Measurements from ENCODE around the gene TBX18. TPM values are rescaled to one million over a fixed set of nuclear protein-coding genes. Genes with fewer than 3 reads are reported as not detected.

Gene TBX18
- total RNA-seq, 1 donor from 2014 or later: not detected

- no peak for DNase-seq (ENCODE audit: low spot score)
- intact Hi-C loops (cut with micrococcal nuclease): no loop called here
- Mint-ChIP-seq H3K9me3 (no peaks in the 10 kb centered on the region), H3K27me3 (ENCODE audit: insufficient read depth) (peaks cover 21% of the 10 kb centered on the region), H3K27ac (no peak overlapping the region), H3K4me3 (no peak overlapping the region), H3K36me3 (ENCODE audit: low read depth) (no peaks in the 10 kb centered on the region), H3K4me1 (ENCODE audit: low read depth) (no peaks in the 10 kb centered on the region)
Measured at GRCh38 chr6:84779917-84780316, 15.5 kb upstream of the TBX18 start.

- intact Hi-C loops (cut with micrococcal nuclease): no loop called here
- Mint-ChIP-seq H3K4me1 (ENCODE audit: low read depth) (no peaks in the 10 kb centered on the region), H3K36me3 (ENCODE audit: low read depth) (no peaks in the 10 kb centered on the region), H3K4me3 (no peak overlapping the region), H3K27ac (no peak overlapping the region), H3K9me3 (no peaks in the 10 kb centered on the region), H3K27me3 (ENCODE audit: insufficient read depth) (peaks cover 21% of the 10 kb centered on the region)
- DNase-seq (ENCODE audit: low spot score): no peak
Measured at GRCh38 chr6:84779380-84779779, 15.0 kb upstream of the TBX18 start.

GRCh38 chr6:84777888-84778287 is 13.5 kb upstream of the TBX18 start:
- intact Hi-C loops (cut with micrococcal nuclease): no loop called here
- H3K9me3 Mint-ChIP-seq: no peaks in the 10 kb centered on the region
- H3K4me1 Mint-ChIP-seq (ENCODE audit: low read depth): no peaks in the 10 kb centered on the region
- no peaks in the 10 kb centered on the region for H3K36me3 Mint-ChIP-seq (ENCODE audit: low read depth)
- no peak overlapping the region for H3K27ac Mint-ChIP-seq
- DNase-seq (ENCODE audit: low spot score): no peak
- peaks cover 30% of the 10 kb centered on the region for H3K27me3 Mint-ChIP-seq (ENCODE audit: insufficient read depth)
- no peak overlapping the region for H3K4me3 Mint-ChIP-seq

- intact Hi-C loops (cut with micrococcal nuclease): no loop called here
- Mint-ChIP-seq H3K9me3 (peaks cover 4% of the 10 kb centered on the region), H3K4me3 (no peak overlapping the region)
Measured at GRCh38 chr6:84776392-84776791, 12.0 kb upstream of the TBX18 start.

GRCh38 chr6:84775751-84776150 is 11.4 kb upstream of the TBX18 start:
- Mint-ChIP-seq H3K36me3 (ENCODE audit: low read depth) (no peaks in the 10 kb centered on the region), H3K4me3 (no peak overlapping the region), H3K9me3 (peaks cover 4% of the 10 kb centered on the region), H3K27ac (no peak overlapping the region), H3K4me1 (ENCODE audit: low read depth) (no peaks in the 10 kb centered on the region), H3K27me3 (ENCODE audit: insufficient read depth) (peaks cover 50% of the 10 kb centered on the region)
- DNase-seq (ENCODE audit: low spot score): no peak
- intact Hi-C loops (cut with micrococcal nuclease): loop anchor here (2.0 kb wide), 1 partner anchor 15 kb away; no protein-coding TSS in a partner anchor

More at GRCh38 chr6:84776392-84776791, 12.0 kb upstream of the TBX18 start:
- peaks cover 44% of the 10 kb centered on the region for H3K27me3 Mint-ChIP-seq (ENCODE audit: insufficient read depth)
- no peaks in the 10 kb centered on the region for H3K4me1 Mint-ChIP-seq (ENCODE audit: low read depth)
- no peak overlapping the region for H3K27ac Mint-ChIP-seq
- DNase-seq (ENCODE audit: low spot score): no peak
- H3K36me3 Mint-ChIP-seq (ENCODE audit: low read depth): no peaks in the 10 kb centered on the region

- H3K36me3 Mint-ChIP-seq (ENCODE audit: low read depth): no peaks in the 10 kb centered on the region
- peaks cover 50% of the 10 kb centered on the region for H3K27me3 Mint-ChIP-seq (ENCODE audit: insufficient read depth)
- no peak overlapping the region for H3K27ac Mint-ChIP-seq
- H3K4me3 Mint-ChIP-seq: no peak overlapping the region
- H3K4me1 Mint-ChIP-seq (ENCODE audit: low read depth): no peaks in the 10 kb centered on the region
- no peak for DNase-seq (ENCODE audit: low spot score)
- intact Hi-C loops (cut with micrococcal nuclease): loop anchor here (2.0 kb wide), 1 partner anchor 14 kb away; no protein-coding TSS in a partner anchor
- peaks cover 4% of the 10 kb centered on the region for H3K9me3 Mint-ChIP-seq
Measured at GRCh38 chr6:84774985-84775284, 10.5 kb upstream of the TBX18 start.

- Mint-ChIP-seq H3K4me3 (no peak overlapping the region), H3K27me3 (ENCODE audit: insufficient read depth) (peaks cover 53% of the 10 kb centered on the region), H3K4me1 (ENCODE audit: low read depth) (no peaks in the 10 kb centered on the region), H3K9me3 (peaks cover 4% of the 10 kb centered on the region), H3K27ac (no peak overlapping the region), H3K36me3 (ENCODE audit: low read depth) (no peaks in the 10 kb centered on the region)
- intact Hi-C loops (cut with micrococcal nuclease): loop anchor here (2.0 kb wide), 1 partner anchor 14 kb away; no protein-coding TSS in a partner anchor
- no peak for DNase-seq (ENCODE audit: low spot score)
Measured at GRCh38 chr6:84774157-84774984, 10.0 kb upstream of the TBX18 start.

- Mint-ChIP-seq H3K4me1 (ENCODE audit: low read depth) (no peaks in the 10 kb centered on the region), H3K36me3 (ENCODE audit: low read depth) (no peaks in the 10 kb centered on the region), H3K27me3 (ENCODE audit: insufficient read depth) (peaks cover 55% of the 10 kb centered on the region), H3K9me3 (peaks cover 4% of the 10 kb centered on the region), H3K4me3 (no peak overlapping the region), H3K27ac (no peak overlapping the region)
- DNase-seq (ENCODE audit: low spot score): no peak
- intact Hi-C loops (cut with micrococcal nuclease): loop anchor here (1.0 to 2.0 kb wide), 2 partner anchors 8 to 13 kb away; no protein-coding TSS in a partner anchor
Measured at GRCh38 chr6:84773431-84774156, 9.2 kb upstream of the TBX18 start.

- H3K4me1 Mint-ChIP-seq (ENCODE audit: low read depth): no peaks in the 10 kb centered on the region
- intact Hi-C loops (cut with micrococcal nuclease): loop anchor here (1.0 kb wide), 1 partner anchor 8 kb away; no protein-coding TSS in a partner anchor
- H3K27me3 Mint-ChIP-seq (ENCODE audit: insufficient read depth): peaks cover 60% of the 10 kb centered on the region
- H3K4me3 Mint-ChIP-seq: no peak overlapping the region
- H3K27ac Mint-ChIP-seq: no peak overlapping the region
- peaks cover 4% of the 10 kb centered on the region for H3K9me3 Mint-ChIP-seq
- H3K36me3 Mint-ChIP-seq (ENCODE audit: low read depth): no peaks in the 10 kb centered on the region
- DNase-seq (ENCODE audit: low spot score): no peak
Measured at GRCh38 chr6:84773133-84773430, 8.7 kb upstream of the TBX18 start.

GRCh38 chr6:84772428-84773132 is 8.2 kb upstream of the TBX18 start:
- peaks cover 64% of the 10 kb centered on the region for H3K27me3 Mint-ChIP-seq (ENCODE audit: insufficient read depth)
- H3K27ac Mint-ChIP-seq: no peak overlapping the region
- peaks cover 8% of the 10 kb centered on the region for H3K9me3 Mint-ChIP-seq
- intact Hi-C loops (cut with micrococcal nuclease): loop anchor here (1.0 kb wide), 1 partner anchor 7 kb away; no protein-coding TSS in a partner anchor
- no peaks in the 10 kb centered on the region for H3K4me1 Mint-ChIP-seq (ENCODE audit: low read depth)
- no peak overlapping the region for H3K4me3 Mint-ChIP-seq
- H3K36me3 Mint-ChIP-seq (ENCODE audit: low read depth): no peaks in the 10 kb centered on the region
- DNase-seq (ENCODE audit: low spot score): no peak

- no peak overlapping the region for H3K27ac Mint-ChIP-seq
Measured at GRCh38 chr6:84771756-84772356, 7.5 kb upstream of the TBX18 start.

GRCh38 chr6:84771125-84771755 is 6.8 kb upstream of the TBX18 start:
- Mint-ChIP-seq H3K9me3 (peaks cover 11% of the 10 kb centered on the region), H3K4me3 (no peak overlapping the region), H3K36me3 (ENCODE audit: low read depth) (no peaks in the 10 kb centered on the region), H3K27me3 (ENCODE audit: insufficient read depth) (peaks cover 63% of the 10 kb centered on the region), H3K4me1 (ENCODE audit: low read depth) (no peaks in the 10 kb centered on the region), H3K27ac (no peak overlapping the region)
- no peak for DNase-seq (ENCODE audit: low spot score)
- intact Hi-C loops (cut with micrococcal nuclease): no loop called here

More at GRCh38 chr6:84771756-84772356, 7.5 kb upstream of the TBX18 start:
- Mint-ChIP-seq H3K4me1 (ENCODE audit: low read depth) (no peaks in the 10 kb centered on the region), H3K9me3 (peaks cover 11% of the 10 kb centered on the region), H3K4me3 (no peak overlapping the region), H3K27me3 (ENCODE audit: insufficient read depth) (peaks cover 68% of the 10 kb centered on the region), H3K36me3 (ENCODE audit: low read depth) (no peaks in the 10 kb centered on the region)
- DNase-seq (ENCODE audit: low spot score): no peak
- intact Hi-C loops (cut with micrococcal nuclease): no loop called here
